ENCODE results near the gene SPRYD3.
"Not testable (repeated sequence)": the region's sequence is repeated elsewhere in the genome, so short reads cannot be mapped to it uniquely, and the experiment has no call there.

The SPRYD3 gene, protein sequence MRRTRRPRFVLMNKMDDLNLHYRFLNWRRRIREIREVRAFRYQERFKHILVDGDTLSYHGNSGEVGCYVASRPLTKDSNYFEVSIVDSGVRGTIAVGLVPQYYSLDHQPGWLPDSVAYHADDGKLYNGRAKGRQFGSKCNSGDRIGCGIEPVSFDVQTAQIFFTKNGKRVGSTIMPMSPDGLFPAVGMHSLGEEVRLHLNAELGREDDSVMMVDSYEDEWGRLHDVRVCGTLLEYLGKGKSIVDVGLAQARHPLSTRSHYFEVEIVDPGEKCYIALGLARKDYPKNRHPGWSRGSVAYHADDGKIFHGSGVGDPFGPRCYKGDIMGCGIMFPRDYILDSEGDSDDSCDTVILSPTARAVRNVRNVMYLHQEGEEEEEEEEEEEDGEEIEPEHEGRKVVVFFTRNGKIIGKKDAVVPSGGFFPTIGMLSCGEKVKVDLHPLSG

DNA sequence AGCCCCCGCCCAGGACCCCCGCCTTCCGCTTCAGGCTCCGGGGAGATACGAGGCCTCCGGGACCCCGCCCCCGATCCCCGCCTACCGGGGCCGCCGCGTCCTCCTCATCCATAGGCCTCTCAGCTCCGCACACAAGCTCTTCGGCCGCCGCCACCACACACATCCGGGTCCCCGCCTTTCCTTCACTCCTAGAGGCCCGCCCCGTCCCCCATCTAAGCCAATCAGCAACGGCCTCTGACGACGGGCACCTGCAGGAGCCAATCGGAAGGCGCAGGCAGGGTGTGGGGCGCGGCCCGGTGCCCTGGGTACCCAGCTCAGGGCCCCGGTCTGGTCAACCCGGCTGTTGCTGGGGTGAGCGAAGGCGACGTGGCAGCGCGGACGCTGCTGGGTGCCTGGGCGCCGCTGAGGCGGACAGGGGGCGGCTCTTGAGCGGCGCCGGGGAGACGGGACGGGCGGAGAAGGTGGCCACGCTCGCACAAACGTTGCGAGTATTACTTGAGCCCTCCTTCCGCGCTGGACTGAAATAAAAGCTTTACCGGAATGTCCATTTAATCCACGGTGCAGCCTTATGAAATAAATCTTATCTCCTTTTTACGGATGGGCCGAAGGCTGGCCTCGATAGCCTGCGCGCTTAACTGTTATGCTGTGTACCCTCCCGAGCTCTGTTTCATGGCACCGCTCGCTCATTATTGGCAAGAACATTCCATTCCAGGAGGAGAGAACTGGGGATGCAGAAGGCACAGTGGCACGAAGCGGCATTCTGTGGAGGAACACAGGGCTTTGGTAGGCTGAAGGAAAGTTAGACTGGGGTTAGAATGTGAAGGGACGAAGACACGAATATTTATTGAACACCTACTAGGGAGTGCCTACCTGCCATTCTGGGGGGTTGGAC lies at the start of gene SPRYD3:
Gene SPRYD3 (minus strand): TSS at position 165 of the 892 bp plus-strand sequence. CDS start 57 bp downstream, at position 108.
- peak; percentile 100 for DNase-seq (ENCODE audit: low spot score)

DNA sequence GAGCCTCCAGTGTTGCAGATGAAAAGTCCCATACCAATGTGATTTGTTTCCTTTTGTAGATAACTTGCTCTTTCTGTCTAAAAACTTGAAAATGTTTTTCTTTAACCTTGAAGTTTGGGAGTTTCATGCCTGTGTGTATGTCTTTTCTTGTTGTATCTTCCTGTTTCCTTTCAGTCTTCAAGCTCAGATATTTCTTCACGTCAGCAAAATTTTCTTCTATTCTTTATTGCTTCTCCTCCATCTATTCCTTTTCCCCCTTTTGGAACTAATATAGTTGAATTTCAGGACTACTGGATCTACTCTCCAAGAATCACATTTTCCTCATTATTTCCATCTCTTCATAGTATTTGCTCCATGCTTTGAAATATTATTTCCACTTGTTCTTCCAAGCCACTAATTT lies 48.0 kb upstream of the SPRYD3 start:
- no peak for DNase-seq (ENCODE audit: low spot score)

DNA sequence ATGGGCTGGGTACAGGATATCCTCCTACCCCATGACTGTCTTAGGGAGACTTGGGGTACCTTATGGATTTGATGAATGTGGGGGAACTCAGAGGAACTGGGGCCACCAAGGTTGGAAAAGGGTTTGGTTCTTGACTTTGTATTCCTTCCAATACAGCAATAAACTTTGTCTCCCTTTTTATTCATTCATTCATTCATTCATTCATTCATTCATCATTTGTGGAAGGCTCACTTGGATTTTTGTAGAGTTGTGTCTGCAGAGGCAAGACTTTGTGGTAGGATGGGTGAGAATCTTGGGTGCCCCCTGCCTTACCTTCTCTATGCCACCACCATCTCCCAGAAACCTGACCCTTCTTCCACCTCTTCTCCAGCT lies 45.1 kb upstream of the SPRYD3 start:
- DNase-seq (ENCODE audit: low spot score), result no peak

DNA sequence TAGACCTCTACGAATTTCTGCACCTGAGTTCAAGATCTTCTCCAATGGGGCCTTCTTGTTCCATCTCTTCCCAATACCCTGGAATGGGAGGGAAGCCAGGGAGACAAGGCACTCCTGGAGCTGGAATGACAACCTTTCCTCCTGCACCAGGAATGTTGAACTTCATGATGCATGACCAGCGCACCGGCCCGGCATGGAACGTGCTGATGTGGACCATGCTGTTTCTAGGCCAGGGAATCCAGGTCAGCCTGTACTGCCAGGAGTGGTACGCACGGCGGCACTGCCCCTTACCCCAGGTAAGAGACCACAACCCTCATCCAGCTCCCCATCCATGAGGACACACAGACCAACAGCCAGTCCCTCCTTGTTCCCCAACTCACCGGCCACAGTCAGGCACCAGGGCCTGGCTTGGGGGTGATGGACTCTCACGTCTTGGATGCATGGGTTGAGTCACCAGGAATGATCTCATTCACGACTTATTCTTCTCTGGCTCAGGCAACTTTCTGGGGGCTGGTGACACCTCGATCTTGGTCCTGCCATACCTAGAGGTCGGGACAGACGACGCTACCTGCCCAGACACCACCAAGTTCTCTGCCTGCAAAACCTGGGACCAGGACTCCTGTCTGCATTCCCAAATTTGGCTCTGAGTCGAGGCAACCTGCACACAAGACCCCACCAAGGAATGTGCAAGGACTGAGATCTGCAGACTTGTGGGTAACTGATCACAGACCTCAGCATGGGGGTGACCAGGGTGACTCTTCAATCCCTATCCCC lies 44.6 kb upstream of the SPRYD3 start:
- DNase-seq (ENCODE audit: low spot score), result no peak

DNA sequence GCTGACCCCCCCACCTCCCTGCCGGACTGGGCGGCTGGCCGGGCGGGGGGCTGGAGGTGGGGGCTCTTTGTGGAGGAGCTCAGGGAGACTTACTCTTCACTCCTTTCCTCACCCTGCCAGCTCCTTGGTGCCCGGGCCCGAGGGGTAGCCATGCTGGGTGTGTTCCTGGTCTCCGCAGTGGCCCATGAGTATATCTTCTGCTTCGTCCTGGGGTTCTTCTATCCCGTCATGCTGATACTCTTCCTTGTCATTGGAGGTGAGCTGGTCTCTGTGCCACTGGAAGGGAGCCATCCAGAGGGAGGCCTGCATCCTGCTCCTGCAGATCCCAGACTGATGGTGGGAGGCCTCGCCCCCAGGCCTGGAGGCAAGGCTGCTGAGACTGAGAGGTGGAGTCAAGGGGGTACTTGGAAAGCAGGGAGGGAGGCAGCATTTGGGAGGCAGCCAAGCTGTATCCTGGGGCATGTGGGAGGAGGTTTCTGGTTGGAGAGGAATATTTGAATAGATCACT lies 43.8 kb upstream of the SPRYD3 start:
- no peak for DNase-seq (ENCODE audit: low spot score)

DNA sequence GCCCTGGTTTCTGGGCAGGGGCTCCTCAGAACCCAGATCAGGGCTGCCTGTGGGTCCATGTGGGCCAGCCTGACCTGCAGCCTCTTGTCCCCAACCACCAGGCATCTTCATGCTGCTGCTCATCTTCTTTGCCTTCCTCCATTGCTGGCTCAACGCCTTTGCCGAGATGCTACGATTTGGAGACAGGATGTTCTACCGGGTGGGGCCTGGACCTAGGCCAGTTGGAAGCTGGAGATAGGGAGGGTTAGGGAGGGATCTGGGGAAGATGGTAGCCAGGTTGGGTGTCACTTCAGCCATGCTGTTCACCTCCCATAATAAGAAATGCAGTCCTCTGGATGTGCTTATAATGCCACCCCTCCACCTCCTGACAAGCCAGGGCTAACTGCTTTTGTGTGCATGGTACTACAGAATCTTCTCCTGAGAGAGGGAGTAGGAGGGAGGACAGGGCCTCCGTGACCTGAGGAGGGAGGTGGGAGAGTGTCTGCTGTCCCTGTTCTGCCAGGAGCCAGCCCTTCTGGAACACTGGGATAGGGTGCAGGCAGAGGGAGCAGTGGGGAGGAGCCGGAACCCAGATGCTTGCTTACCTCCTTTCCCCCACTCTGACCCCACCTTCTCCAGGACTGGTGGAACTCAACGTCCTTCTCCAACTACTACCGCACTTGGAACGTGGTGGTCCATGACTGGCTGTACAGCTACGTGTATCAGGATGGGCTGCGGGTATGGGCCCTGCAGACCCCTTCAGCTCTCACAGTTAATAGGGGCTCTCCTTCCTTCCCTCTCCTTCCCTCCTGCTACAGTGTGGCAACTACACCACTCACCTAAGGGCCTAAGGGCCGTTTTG lies 41.7 kb upstream of the SPRYD3 start:
- DNase-seq (ENCODE audit: low spot score), result no peak

DNA sequence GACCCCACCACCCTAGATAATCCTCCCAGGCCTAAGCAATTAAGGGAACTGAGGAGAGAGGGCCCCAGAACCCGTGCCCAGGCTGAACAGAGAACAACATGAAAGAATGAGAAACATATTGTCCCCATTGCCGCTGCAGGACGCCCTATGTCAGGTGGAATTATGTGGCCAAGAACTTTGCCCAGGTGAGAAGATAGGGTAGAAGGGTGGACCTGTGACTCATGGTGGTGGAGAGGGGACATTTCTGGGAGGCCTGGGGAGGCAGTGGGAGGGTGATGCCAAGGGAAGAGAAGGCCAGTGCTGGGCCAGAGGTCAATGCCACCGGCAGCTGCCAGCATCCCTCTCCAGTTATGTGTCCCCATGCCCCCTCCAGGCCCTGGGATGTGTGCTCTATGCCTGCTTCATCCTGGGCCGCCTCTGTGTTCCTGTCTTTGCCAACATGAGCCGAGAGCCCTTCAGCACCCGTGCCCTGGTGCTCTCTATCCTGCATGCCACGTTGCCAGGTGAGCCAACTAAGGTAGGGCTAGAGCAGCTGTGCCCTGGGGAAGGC lies 39.6 kb upstream of the SPRYD3 start:
- no peak for DNase-seq (ENCODE audit: low spot score)

DNA sequence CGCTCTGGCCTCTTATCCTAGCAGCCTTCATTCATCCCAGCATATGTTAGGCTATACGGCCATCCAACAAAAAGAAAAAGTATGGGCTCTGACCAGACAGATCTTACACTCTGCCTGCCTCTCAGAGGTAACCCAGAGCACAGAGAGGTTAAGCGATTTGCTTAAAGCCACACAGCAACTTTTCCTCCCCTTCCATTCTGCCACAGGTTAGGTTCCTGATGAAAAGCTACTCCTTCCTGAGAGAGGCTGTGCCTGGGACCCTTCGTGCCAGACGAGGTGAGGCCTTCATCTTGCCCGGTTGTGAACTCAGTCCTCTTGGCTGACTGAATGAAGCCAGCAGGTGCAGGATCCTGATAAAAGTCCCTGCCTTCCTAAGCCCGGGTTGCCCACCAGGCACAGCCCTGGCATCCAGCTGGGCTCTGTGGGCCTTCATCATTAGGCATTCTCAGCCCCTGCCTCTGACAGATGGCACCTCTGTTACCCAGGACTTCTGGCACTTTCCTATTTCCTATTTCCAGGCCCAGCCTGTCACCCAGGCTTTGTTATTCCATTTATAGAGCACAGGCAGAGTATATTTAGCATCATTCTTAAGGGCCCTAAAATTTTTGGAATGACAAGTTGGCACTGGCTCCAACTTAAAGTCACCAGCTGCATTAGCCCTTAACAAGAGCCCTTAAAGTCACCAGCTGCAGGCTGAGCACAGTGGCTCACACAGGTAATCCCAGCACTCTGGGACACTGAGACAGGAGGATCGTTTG lies 36.9 kb upstream of the SPRYD3 start:
- DNase-seq (ENCODE audit: low spot score), result no peak

DNA sequence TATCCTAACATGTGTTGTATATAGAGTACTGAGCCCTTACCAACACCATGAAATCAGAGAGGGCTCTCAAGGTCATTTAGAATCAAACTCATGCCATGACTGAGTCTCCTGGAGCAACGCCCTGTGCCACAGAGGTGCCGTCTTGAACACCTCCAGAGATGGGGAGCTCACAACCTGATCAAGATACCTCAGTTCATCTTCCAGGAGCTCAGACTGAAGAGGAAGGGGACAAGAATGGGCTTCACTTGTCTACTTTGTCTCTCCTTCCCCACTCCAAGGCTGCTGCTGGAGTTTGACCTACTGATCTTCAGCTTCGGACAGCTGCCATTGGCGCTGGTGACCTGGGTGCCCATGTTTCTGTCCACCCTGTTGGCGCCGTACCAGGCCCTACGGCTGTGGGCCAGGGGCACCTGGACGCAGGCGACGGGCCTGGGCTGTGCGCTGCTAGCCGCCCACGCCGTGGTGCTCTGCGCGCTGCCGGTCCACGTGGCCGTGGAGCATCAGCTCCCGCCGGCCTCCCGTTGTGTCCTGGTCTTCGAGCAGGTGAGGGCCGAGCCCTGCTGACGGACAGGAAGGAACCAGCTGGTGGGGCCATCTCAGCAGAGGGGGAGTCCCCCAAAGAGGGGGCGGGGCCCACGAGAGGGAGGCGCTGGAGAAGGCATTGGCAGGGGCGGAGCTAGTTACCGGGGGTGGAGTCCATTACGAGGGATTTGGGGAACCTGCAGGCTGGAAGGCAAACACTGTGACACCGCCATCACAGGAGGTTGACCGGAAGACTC lies 36.1 kb upstream of the SPRYD3 start:
- DNase-seq (ENCODE audit: low spot score), result no peak

DNA sequence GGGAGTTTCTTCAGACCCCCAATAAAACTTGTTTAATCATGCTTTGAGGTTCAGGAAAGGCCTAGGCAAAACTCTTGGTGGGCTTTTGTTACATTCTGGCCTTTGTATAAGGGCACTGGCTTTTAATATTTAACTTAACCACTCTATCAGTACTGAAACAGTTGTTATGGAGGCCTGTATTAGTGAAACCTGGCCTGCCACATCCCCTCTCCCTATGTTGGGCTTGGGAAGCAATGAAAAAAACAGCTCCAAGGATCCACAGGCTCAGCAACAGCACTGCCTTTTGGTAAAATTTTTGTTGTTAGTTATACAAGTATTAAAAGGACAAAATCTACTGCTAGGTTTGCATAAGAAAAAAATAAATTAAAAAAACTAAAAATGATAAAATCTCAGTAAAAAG lies 34.8 kb upstream of the SPRYD3 start:
- DNase-seq (ENCODE audit: low spot score), result no peak

DNA sequence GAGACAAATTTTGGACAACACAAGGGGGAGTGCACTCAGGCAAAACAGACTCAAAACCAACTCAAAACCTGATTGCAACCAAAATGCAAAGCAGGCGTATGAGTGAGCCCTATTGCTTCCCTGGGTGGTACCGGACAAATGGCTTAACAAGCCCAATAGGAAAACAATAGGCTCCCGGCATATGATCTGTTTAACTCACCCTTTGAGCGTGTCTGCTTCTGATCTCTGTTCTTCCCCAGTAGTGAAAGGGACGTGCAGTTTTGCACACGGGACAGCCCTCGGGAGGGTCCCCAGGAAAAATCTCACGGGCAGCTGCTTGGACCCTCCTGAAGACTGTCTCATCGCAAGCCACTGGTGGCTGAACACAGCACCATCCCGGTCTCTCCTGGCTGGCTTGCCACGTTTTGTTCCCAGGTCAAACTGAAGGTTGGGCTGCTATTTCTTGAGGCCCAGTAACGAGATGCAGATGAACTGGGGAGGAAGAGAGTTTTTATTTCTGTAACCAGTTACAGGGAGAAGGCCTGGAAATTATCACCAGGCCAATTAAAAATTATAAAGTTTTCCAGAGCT lies 34.0 kb upstream of the SPRYD3 start:
- no peak for DNase-seq (ENCODE audit: low spot score)

DNA sequence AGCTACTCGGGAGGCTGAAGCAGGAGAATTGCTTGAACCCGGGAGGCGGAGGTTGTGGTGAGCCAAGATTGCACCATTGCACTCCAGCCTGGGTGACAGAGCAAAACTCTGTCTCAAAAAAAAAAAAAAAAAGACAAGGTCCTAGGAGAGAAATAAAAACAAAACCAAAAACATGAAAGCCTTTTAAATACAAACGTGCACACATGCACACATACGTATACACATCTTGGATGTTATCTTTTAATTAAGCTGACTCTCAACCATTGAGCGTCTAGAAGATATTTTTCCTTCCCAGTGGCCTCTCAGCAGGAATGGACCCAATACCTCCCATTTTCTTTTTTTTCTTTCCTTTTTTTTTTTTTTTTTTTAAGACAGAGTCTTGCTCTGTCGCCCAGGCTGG lies 33.2 kb upstream of the SPRYD3 start:
- DNase-seq (ENCODE audit: low spot score), result not testable (repeated sequence)

DNA sequence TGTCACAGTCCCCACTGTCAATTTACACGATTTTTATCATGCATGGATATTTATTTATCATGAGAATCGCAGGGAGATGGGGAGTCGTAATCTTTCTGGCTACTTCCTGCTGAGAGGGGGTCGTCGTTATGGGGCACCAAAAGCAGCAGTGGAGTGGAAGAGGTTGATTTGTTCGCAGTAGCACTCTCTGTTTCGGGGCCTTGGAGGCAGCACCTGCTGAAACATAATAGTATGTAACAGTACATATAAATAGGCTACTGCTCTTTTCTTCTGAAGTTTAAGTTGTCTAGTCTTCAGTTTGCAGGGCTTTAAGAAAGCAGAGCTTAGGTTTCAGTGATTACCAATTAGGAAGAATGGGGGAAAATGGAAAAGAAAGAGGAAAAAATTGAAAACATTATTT lies 27.9 kb upstream of the SPRYD3 start:
- no peak for DNase-seq (ENCODE audit: low spot score)

DNA sequence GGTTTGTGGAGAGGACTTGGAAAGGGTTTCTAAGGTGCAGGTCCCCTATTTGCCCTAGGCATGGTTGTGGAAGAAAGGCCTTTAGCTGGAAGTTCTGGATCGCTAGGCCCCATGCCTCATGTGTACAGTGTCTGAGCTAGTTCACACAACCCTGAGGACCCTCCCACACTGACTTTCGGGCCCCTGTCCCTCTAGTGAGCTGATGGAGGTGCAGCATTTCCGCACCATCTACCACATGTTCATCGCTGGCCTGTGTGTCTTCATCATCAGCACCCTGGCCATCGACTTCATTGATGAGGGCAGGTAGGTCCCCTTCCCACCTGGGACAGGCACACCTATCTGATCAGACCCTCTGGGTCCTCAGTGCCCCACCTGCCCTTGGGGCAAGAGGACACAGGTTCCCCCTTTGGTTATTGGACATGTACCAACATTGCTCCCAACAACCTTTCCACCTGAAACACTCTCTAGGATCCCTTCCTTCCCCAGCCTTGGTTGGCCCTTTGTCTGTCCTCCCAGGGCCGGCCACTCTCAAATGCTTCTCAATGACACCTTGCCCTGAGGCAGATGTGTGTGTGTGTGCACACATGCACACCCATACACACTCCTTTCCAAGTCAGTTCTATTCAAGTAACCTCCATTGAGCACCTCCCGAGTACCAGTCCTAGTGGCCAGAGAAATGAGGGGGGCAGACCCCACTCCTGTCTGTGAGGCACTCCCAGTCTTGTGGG lies 26.7 kb upstream of the SPRYD3 start:
- DNase-seq (ENCODE audit: low spot score), result no peak

DNA sequence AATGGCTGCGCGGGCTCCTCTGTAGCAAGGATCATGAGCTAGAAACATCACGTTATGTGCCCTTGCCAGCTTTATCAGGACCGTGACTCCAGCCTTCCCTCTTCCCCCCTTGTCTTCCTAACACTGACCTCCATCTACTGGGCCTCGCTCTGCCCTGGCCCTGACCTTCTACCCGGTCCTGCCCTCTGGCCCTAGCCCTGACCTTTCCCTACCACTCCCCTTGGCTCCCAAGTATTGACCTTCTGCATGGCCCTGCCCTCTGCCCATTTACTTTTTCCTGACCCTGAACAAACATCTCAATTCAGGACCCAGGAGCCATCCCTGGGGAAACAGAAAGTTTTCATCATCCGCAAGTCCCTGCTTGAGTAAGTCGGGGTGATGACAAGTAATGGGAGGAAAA lies 26.1 kb upstream of the SPRYD3 start:
- DNase-seq (ENCODE audit: low spot score), result no peak

DNA sequence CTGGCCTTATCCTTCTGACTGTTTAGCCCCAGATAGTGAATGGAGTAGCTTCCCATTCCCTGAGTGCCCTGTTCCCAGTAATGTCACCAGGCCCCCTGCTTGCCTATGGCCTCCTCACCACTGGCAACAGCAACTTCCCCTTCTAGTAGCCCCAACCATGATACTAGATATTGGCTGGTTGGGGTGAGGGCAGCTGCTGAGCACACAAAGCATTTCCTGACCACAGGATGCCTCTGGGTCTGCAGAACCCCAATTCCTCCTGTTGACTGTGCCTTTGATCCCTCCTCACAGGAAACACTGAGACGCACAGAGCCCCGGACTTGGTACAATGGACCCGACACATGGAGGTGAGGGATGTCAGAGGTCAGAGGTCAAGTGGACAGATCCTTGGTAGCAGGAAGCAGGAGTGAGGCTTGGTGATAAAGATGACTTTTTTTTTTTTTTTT lies 24.7 kb upstream of the SPRYD3 start:
- DNase-seq (ENCODE audit: low spot score), result no peak

DNA sequence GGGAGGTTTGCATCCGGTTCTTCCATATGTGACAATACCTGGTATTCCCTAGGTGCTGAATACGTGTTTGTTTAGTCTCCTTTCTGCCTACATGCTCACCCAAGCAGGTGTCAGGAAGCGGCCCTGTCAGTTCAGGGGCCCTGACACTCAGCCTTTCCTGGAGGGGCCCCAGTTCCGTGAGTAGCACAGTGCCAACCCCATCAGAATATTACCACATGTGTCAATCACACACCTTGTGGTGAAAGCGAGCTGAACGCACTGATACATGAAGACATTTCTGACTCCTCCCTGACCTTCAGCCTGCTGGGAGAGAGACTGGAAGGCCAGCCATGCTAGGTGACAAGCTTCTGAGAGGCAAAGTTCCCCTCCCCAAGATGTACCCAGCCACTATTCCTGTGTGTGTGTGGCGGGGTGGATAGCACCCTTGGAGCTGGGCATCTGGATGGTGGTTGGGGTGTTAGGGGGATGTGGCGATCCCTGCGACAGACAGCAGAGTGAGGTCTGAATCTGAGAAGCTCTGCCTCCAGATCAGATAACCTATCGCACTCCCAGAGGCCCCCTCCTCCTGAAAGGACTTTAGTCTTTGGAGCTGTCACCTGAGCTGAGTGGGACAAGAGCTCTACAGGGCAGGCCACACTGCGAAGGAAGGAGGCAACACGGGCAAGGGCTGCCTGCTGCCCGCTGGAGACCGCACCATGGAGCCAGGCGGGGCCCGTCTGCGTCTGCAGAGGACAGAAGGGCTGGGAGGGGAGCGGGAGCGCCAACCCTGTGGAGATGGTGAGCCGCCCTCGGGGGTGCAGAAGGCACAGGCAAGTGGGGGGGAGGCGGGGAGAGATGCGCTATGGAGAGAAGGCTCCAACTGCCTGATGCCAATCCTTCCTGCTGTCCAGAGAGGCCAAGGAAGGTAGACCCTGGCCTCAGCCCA lies 24.0 kb upstream of the SPRYD3 start, which contains the start of gene SOAT2:
Gene SOAT2 (plus strand): TSS at position 604 of the 925 bp plus-strand sequence. CDS start 92 bp downstream, at position 696.
- no peak for DNase-seq (ENCODE audit: low spot score)
